Mucosa of stomach (tissue), 1 donor: ENCODE data around the gene FCMR.

Source experiments
- H3K27me3 ChIP-seq: one replicate; pipeline ENCODE4 v1.7.0; 2013; ENCODE audit warnings: mild to moderate bottlenecking, low read length; ENCODE audit not compliant: control insufficient read depth, insufficient read depth
- H3K36me3 ChIP-seq: one replicate; pipeline ENCODE4 v1.7.0; 2013; ENCODE audit warnings: low read length; ENCODE audit not compliant: control insufficient read depth, insufficient read depth
- H3K4me1 ChIP-seq: one replicate; pipeline ENCODE4 v1.7.0; 2013; ENCODE audit warnings: mild to moderate bottlenecking, low read length; ENCODE audit not compliant: control insufficient read depth, insufficient read depth
- H3K4me3 ChIP-seq: one replicate; pipeline ENCODE4 v1.7.0; 2013; ENCODE audit warnings: low read length
- H3K9ac ChIP-seq: one replicate; pipeline ENCODE4 v1.7.0; 2013; ENCODE audit warnings: mild to moderate bottlenecking, low read length, moderate library complexity
- H3K9me3 ChIP-seq: one replicate; pipeline ENCODE4 v1.7.0; 2013; ENCODE audit warnings: mild to moderate bottlenecking, low read length, moderate library complexity; ENCODE audit not compliant: control insufficient read depth
- donor health status: Pancreatic carcinoma.

FCMR gene, protein sequence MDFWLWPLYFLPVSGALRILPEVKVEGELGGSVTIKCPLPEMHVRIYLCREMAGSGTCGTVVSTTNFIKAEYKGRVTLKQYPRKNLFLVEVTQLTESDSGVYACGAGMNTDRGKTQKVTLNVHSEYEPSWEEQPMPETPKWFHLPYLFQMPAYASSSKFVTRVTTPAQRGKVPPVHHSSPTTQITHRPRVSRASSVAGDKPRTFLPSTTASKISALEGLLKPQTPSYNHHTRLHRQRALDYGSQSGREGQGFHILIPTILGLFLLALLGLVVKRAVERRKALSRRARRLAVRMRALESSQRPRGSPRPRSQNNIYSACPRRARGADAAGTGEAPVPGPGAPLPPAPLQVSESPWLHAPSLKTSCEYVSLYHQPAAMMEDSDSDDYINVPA

DNA sequence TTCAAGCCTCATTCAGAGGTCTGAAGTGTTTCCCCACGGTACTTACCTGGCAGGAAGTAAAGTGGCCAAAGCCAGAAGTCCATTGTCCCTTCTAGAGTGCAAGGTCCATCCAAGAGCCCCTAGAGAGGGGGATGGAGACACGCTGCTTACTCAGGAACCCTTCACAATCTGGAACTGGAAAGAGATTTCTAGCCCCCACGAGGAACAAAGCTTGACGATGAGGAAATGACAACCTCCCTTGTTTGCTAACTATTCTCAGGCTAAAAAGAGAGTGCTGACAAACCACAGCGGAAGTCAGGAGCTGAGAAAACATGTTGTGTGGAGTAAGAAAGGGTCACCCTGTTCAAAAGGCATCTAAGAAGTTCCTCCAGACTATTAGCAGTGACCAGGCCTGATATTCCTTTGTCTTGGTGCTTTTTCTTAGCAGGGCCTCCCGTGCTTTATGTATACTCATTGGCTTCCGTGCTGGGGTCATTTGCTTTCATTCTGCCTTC lies at the start of gene FCMR:
Gene FCMR, minus strand, starts transcription at position 170 of the 494 bp plus-strand sequence. Its CDS starts 87 bp downstream, at position 83.
- Histone ChIP-seq H3K4me3 (no peak within 1 kb of the TSS), H3K27me3 (no peaks in the 10 kb centered on the region), H3K9me3 (no peaks in the 10 kb centered on the region), H3K4me1 (peaks cover 19% of the 10 kb centered on the region), H3K36me3 (no peaks in the 10 kb centered on the region), H3K9ac (no peak within 1 kb of the TSS)

DNA sequence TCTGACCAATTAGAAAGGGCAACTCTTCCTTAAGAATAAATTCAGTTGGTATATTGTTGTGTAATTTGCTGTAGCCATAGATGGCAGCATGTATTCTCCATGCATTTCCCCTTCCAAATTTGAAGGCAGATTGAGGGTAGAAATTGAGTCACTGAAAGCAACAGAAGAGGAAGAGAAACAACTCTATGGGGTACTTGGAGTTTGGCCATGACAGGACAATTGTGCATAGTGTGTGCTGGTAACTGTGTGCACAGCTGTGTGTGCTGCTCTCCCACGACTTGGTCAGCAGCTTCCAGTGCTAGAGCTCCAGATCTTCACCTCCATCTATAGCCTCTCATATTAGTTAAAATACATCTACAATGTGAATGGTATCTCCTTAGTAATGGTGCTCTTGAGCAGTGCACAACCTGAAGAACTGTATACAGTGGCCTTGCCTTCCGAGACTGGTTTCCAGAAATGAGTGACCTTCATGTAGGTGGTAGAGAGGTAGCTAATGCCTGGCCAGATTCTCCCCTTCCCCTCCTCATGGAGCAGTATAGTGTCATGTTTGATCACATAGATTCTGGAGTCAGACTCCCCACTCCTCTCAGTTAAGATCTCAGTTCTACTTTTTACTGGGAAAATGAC lies 49.4 kb upstream of the FCMR start:
- no peaks in the 10 kb centered on the region for H3K36me3 ChIP-seq
- no peak overlapping the region for H3K9ac ChIP-seq
- no peaks in the 10 kb centered on the region for H3K9me3 ChIP-seq
- H3K4me3 ChIP-seq = no peak overlapping the region
- no peaks in the 10 kb centered on the region for H3K27me3 ChIP-seq
- peaks cover 56% of the 10 kb centered on the region for H3K4me1 ChIP-seq

DNA sequence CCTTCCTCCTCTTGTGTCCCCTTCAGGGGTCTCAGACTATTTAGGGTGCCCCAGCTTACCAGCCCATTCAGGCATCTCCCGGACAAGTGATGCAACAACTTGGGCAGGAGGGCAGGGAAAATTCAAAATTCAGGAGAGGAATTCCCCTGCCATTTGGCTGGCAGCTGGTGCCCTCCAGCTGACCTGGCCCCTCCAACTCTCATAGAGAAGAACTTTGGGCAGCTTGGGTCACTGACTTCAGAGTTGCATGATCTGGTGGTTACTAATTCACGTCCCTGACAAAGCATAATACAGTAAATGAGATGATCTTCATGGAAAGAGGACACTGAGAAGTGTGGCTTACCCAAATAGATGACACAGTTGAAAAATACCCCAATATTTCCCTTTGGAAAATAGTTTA lies 48.7 kb upstream of the FCMR start, which contains the start of gene FCAMR:
Gene FCAMR, minus strand, starts transcription at position 15 of the 400 bp plus-strand sequence. CDS start 335 bp downstream, outside the sequence.
- H3K36me3 ChIP-seq = no peaks in the 10 kb centered on the region
- peaks cover 56% of the 10 kb centered on the region for H3K4me1 ChIP-seq
- no peak within 1 kb of the TSS for H3K4me3 ChIP-seq
- H3K27me3 ChIP-seq = no peaks in the 10 kb centered on the region
- no peaks in the 10 kb centered on the region for H3K9me3 ChIP-seq
- H3K9ac ChIP-seq = no peak within 1 kb of the TSS

DNA sequence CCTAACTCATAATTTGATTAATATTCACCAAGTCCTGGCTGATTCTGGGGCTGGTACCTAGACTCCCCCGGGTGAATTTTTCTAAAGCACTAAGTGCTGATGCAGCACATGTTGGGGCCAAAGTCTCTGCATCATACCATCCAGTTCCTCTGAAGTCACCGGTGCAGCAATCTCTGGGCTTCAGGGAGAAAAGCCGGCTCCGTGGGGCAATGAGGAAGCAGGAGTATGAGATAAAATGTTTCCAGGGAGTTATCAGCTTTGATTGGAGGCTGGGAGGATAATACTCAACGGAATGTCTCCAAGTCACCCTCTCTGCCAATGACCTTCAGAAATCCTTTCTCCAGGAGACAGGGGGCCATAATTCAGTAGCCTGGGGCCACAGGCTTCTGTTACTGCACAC lies 47.3 kb upstream of the FCMR start:
- Histone ChIP-seq H3K9ac (no peak overlapping the region), H3K4me1 (peaks cover 54% of the 10 kb centered on the region), H3K27me3 (no peaks in the 10 kb centered on the region), H3K4me3 (no peak overlapping the region), H3K9me3 (no peaks in the 10 kb centered on the region), H3K36me3 (no peaks in the 10 kb centered on the region)

DNA sequence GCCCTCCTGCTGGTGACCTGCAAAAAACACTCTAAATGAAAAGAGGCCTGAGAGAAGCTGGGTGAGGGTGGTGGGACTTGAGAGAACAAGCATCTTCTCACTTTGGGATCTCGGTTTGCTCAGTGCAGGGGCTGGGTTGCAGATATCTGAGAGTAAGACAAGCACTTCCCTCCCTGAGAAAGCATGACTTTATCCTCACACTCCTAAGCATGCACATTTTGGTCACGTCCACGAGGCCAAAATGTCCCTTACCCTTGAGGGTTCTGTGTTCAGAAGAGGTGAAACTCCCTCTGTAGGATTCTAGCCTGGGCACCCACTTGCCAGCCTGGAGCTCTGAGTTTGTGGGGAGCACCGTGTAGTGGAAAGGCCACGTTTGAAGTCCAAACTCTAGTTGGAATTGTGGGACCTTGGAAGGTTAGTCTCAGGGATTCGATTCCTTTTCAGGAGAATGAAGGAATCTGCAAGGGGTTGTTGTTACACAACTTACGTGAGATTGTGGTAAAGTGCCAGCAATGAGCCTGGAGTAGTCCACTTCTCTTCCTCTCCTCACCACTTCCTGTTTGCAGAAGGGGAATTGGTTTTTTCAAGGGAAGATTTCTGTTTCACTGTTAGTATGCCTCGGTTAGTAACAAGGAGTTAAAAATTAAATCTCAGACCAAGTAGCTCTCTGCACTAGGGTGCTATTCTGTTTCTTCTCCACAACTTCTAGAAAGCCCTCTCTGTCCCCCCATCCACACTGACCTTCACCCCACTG lies 45.5 kb upstream of the FCMR start:
- Histone ChIP-seq H3K4me3 (no peak overlapping the region), H3K27me3 (no peaks in the 10 kb centered on the region), H3K9ac (no peak overlapping the region), H3K4me1 (peaks cover 47% of the 10 kb centered on the region), H3K36me3 (no peaks in the 10 kb centered on the region), H3K9me3 (no peaks in the 10 kb centered on the region)

DNA sequence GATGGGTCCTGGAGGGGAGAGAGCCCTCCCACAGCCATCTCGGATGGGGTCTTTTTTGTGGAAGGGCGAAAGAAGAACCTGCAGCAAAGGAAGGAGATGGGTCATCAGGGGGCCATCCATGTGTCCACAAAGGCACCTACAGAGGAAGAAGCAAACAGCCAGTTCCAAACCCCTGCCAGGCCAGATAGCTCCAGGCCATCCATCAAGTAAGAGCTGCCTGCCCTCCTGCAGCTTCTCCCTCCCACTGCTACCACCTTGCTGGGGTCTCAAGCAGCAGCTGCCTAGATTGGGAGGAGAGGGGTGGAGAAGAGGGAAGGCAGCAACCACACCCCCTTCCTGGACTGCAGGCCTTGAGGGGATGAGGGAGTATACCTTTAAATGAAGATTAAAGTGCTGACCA lies 44.0 kb upstream of the FCMR start:
- H3K4me3 ChIP-seq = no peak overlapping the region
- no peaks in the 10 kb centered on the region for H3K9me3 ChIP-seq
- peaks cover 44% of the 10 kb centered on the region for H3K4me1 ChIP-seq
- no peak overlapping the region for H3K9ac ChIP-seq
- no peaks in the 10 kb centered on the region for H3K27me3 ChIP-seq
- no peaks in the 10 kb centered on the region for H3K36me3 ChIP-seq

DNA sequence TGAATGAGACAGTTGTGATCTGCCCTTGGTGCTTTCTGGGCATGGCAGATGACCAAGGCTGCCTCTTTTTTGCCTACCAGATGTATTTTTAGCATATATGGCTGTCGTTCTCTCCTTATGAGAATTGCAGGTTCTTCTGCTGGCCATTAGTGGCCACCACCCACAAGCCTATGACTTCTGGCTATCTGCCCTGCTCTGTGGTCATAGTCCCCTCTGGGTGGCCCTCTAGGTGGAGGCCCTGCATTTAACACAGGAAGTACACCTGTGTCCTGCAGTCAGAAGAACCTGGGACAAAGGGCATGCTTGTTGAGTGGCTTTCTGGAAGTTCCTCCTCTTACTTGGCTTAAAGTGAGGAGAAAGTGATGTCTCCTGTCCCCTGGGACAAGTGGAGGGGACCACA lies 42.0 kb upstream of the FCMR start:
- H3K36me3 ChIP-seq = no peaks in the 10 kb centered on the region
- H3K9me3 ChIP-seq = no peaks in the 10 kb centered on the region
- no peak overlapping the region for H3K4me3 ChIP-seq
- H3K27me3 ChIP-seq = no peaks in the 10 kb centered on the region
- no peak overlapping the region for H3K9ac ChIP-seq
- H3K4me1 ChIP-seq = peaks cover 31% of the 10 kb centered on the region

DNA sequence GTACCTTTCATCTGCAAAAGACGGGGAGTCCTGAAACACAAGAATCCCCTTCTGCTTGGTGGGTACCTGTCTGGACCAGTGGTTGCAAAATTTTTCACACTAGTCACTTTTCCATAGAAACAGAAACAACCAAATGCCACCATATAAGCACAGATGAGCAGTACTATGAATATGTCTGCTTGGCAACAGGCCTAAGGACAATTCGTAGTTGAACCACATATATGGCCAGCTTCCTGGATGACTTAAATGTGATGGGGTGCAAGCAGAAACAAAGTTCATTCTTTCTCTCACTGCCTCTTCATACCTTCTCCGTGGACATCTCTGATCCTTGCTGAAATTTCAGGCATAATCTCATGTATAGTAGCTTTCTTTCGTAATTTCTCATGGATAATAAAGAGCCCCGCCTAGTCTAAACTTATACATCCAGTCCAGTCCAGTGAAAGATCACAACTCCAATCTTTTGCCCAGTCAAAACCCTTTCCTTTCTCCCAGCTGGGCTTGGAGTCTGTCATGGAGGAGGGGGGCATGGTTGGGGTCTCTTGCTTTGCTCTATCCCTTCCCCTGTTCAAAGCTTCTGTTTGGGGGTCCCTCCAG lies 41.5 kb upstream of the FCMR start:
- no peak overlapping the region for H3K9ac ChIP-seq
- peaks cover 27% of the 10 kb centered on the region for H3K4me1 ChIP-seq
- H3K27me3 ChIP-seq = no peaks in the 10 kb centered on the region
- no peaks in the 10 kb centered on the region for H3K36me3 ChIP-seq
- H3K4me3 ChIP-seq = no peak overlapping the region
- no peaks in the 10 kb centered on the region for H3K9me3 ChIP-seq

DNA sequence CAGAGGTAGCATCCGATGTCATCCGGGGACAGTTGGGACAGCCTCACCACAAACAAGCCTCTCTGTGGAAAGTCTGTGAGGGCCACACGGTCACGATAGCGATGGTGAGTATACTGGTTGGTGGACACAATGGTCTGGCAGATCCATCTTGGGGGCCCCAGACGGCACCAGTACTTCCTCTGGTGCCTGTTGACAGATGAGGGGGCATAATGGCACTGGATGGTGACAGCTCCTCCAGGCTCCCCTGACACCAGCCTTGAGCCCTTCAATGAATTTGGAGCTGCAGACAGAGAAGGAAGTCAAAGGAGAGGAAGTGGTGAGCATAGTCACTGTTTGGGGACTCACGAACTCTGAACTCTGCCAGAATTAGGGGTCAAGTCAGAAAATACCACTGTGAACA lies 40.5 kb upstream of the FCMR start:
- H3K9me3 ChIP-seq = no peaks in the 10 kb centered on the region
- no peak overlapping the region for H3K9ac ChIP-seq
- peaks cover 17% of the 10 kb centered on the region for H3K4me1 ChIP-seq
- H3K4me3 ChIP-seq = no peak overlapping the region
- H3K27me3 ChIP-seq = no peaks in the 10 kb centered on the region
- H3K36me3 ChIP-seq = no peaks in the 10 kb centered on the region

DNA sequence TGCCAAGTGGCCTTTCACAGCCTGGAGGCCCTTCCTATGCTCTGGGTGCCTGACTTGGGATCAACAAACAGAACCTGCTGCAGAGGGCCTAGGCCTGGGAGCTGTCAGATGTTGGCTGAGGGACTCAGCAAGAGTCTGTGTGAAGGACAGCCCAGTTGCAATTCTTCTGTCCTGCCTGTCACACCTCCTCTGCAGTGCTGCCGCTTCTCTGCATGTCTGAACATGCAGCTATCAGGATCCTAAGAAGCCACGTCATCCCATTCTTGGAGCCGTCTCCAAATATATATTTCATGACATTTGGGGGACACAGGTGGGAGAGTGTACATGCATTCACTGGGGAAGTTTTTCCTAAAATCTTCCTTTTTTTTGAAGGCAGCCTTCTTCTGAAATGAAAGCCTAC lies 39.9 kb upstream of the FCMR start:
- Histone ChIP-seq H3K9me3 (no peaks in the 10 kb centered on the region), H3K9ac (no peak overlapping the region), H3K36me3 (no peaks in the 10 kb centered on the region), H3K4me1 (peaks cover 11% of the 10 kb centered on the region), H3K27me3 (no peaks in the 10 kb centered on the region), H3K4me3 (no peak overlapping the region)

DNA sequence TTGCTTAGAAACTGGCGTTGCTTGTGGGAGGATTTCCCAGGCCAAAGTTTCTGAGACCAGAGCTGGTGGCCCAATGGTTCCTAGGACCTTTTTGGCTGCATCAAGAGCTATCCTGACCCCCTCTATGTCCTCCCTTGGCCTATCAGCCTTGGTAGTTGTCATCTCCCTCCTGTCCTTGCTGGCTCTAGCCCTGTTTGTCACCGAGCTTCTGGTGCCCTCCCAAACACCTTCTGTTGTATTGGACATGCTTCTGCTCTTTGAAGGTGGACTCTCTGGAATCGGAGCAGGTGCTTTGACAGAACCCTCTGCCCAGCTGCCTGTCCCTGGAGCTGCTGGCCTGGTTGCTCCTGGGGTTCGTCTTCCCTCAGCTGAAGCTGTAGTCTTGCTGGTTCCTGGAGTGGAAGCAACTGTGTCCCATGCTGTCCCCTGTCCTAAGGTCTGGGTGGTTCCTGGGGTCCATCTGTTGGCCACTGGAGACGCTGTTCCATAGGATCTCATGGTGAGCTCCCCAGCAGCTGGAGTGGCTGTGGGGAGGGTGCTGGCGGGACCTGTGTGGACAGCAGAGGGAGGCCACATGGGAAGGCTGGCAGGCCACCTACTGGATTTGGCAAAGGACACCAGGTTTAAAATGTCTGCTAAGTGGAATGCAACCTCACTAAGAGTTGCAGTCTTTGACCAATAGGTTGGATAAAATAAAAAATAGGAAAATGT lies 39.1 kb upstream of the FCMR start:
- no peaks in the 10 kb centered on the region for H3K9me3 ChIP-seq
- no peaks in the 10 kb centered on the region for H3K27me3 ChIP-seq

More for the DNA sequence above, 39.1 kb upstream of the FCMR start:
- peaks cover 16% of the 10 kb centered on the region for H3K4me1 ChIP-seq
- H3K36me3 ChIP-seq = no peaks in the 10 kb centered on the region
- H3K9ac ChIP-seq = no peak overlapping the region
- H3K4me3 ChIP-seq = no peak overlapping the region
